SH-SY5Y (cell line): Measurements from ENCODE around the gene YWHAH.

Experiments used
- GATA2 ChIP-seq: IDR thresholded peaks from 2 replicates; pipeline ENCODE4 v1.6.1; 2011; ENCODE audit warnings: mild to moderate bottlenecking, low read depth, low read length
- GATA3 ChIP-seq: IDR thresholded peaks from 2 replicates; pipeline ENCODE4 v1.6.1; 2011; ENCODE audit warnings: low read depth, mild to moderate bottlenecking, low read length, moderate library complexity

DNA sequence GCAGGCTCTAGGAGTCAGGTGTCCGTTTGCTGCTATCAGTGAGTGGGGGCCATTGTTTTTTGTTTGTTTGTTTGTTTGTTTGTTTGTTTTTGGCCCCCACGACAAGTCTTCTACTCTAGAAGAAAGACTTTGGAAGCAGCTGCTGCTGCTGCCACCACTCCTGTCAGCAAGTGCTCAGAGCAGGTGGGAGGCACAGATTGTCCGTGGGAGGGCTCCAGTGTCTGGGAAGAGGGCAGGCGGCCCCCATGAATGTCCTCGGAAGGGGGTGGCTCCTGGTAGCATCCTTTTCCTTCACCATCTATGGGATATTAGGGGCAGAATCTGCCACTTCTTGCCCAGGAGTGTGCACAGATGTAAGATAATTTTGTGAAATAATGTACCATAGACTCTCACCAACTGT, 37.8 kb upstream of the YWHAH start:
- TF ChIP-seq GATA3: no peak
- TF ChIP-seq GATA2: no peak
